ENCODE results near the gene NEDD8.

- TF ChIP-seq CTCF (IDR thresholded peaks at IDR 0.05) = no peak
- no peak for TF ChIP-seq POLR2A (IDR thresholded peaks at IDR 0.05)
Observed at GRCh38 chr14:24194186-24194872, 37.8 kb downstream of the NEDD8 start.
